Right ventricle myocardium inferior (tissue), 1 donor: ENCODE results near the gene PNMA6E. TPM values are rescaled to one million over a fixed set of nuclear protein-coding genes. Genes with fewer than 3 reads are reported as not detected.
"Not testable (repeated sequence)": the region's sequence is repeated elsewhere in the genome, so short reads cannot be mapped to it uniquely, and the experiment has no call there.

Source experiments
- ATAC-seq: fragments of 200-7000 bp; cut with Tn5 transposase; one replicate; pipeline ENCODE4 v1.9.1; 2020; ENCODE audit warnings: mild to moderate bottlenecking, moderate library complexity
- DNase-seq: peaks from one replicate; pipeline ENCODE4 v3.0.0; 2021; ENCODE audit errors: missing footprints
- intact Hi-C: fragments of 100-400 bp; cut with DNase I; formaldehyde crosslinking; loops from one replicate; pipeline ENCODE4 v1.11.0; 2022
- total RNA-seq: library from RNA; stranded (reverse); fragmentation: NEBNext Ultra II Directional; extraction: Animal tissue kit (Norgen Biotek cat#: 25700); gene quantifications from one replicate; pipeline ENCODE4 v1.2.1, GENCODE V29; 2021
- donor health status: DM: no; HTN: yes; CAD: no; lungs with severe emphysema.

Gene PNMA6E
- total RNA-seq, 1 donor from 2014 or later = not detected

GRCh38 chrX:153411255-153411987, 10.3 kb upstream of the PNMA6E start, which contains the start of gene ZFP92:
Gene ZFP92, plus strand, starts transcription at chrX:153411472. Its CDS starts 6,851 bp downstream, at chrX:153418323.
- DNase-seq (peak; percentile 71), ATAC-seq (peak; percentile 80)
- intact Hi-C loops = no loop called here

- DNase-seq (no peak), ATAC-seq (no peak)
- intact Hi-C loops = no loop called here
Observed at GRCh38 chrX:153410888-153411254, 9.7 kb upstream of the PNMA6E start.

- intact Hi-C loops = no loop called here
- ATAC-seq (no peak), DNase-seq (no peak)
Observed at GRCh38 chrX:153410373-153410772, 9.2 kb upstream of the PNMA6E start.

- DNase-seq (no peak), ATAC-seq (no peak)
- intact Hi-C loops = no loop called here
Observed at GRCh38 chrX:153409414-153410101, 8.4 kb upstream of the PNMA6E start.

- no peak for ATAC-seq
- DNase-seq = no peak
- intact Hi-C loops = no loop called here
Observed at GRCh38 chrX:153408871-153409351, 7.8 kb upstream of the PNMA6E start.

GRCh38 chrX:153408221-153408721, 7.1 kb upstream of the PNMA6E start:
- intact Hi-C loops = no loop called here
- DNase-seq (no peak), ATAC-seq (no peak)

GRCh38 chrX:153407736-153408135, 6.6 kb upstream of the PNMA6E start:
- intact Hi-C loops = no loop called here
- ATAC-seq (no peak), DNase-seq (no peak)

GRCh38 chrX:153406903-153407302, 5.8 kb upstream of the PNMA6E start:
- intact Hi-C loops = no loop called here
- no peak for ATAC-seq
- DNase-seq = no peak

GRCh38 chrX:153406011-153406410, 4.9 kb upstream of the PNMA6E start:
- no peak for ATAC-seq
- DNase-seq = no peak
- intact Hi-C loops = no loop called here

GRCh38 chrX:153405426-153405825, 4.3 kb upstream of the PNMA6E start:
- no peak for DNase-seq
- ATAC-seq = no peak
- intact Hi-C loops = no loop called here

- DNase-seq, intact Hi-C loops, ATAC-seq: not testable (repeated sequence)
Observed at GRCh38 chrX:153404333-153404732, 3.2 kb upstream of the PNMA6E start.

GRCh38 chrX:153400146-153401132, 711 bp downstream of the PNMA6E start:
- no peak for ATAC-seq
- peak; percentile 75 for DNase-seq
- intact Hi-C loops = no loop called here

- ATAC-seq (no peak), DNase-seq (no peak)
- intact Hi-C loops = no loop called here
Observed at GRCh38 chrX:153398275-153398960, 2.7 kb downstream of the PNMA6E start.

- intact Hi-C loops = no loop called here
- DNase-seq (peak; percentile 5), ATAC-seq (no peak)
Observed at GRCh38 chrX:153397256-153397960, 3.7 kb downstream of the PNMA6E start.

- DNase-seq (peak; percentile 18), ATAC-seq (no peak)
- intact Hi-C loops = no loop called here
Observed at GRCh38 chrX:153396320-153397195, 4.6 kb downstream of the PNMA6E start.

GRCh38 chrX:153395613-153396319, 5.4 kb downstream of the PNMA6E start:
- no peak for ATAC-seq
- intact Hi-C loops = no loop called here
- DNase-seq = peak; percentile 13
